ENCODE measurements around the gene CTSD. TPM values are rescaled to one million over a fixed set of nuclear protein-coding genes. Genes with fewer than 3 reads are reported as not detected.

The CTSD gene
- polyA plus RNA-seq, 2 of the 4 experiments (the other 2 are of a cell fraction), result 74.0 to 310 TPM

DNA sequence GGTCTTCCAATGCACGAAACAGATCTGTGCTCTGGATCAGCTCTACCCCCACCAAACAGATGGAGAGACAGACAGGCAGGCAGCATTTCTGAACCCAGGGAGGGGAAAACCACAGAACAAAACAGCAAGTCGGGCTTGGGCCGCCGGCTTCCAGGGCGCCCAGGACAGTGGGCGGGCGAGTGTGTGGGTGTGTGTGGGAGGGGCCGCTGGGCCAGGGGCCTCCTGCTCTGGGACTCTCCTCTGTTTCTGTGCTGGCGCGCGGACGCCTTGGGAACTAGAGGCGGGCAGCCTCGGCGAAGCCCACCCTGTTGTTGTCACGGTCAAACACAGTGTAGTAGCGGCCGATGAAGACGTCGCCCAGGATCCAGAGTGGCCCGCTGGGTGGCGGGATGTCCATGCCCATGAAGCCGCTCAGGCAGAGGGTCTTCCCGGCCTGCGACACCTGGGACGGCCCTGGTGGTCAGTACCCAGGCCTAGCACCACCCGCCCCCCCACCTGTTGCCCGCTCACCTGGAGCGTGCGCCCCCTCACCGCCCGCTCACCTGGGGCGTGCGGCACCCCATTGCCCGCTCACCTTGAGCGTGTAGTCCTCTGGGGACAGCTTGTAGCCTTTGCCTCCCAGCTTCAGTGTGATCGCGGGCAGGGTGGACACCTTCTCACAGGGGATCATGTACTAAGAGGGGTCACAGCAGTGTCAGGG lies 10.3 kb downstream of the CTSD start:
- CTCF ChIA-PET, result interaction anchor here (1.6 kb wide), 2 partner anchors 59 to 79 kb away, joined by 5 to 10 read pairs; no protein-coding TSS in a partner anchor
- TF ChIP-seq CHD2 (IDR thresholded peaks at IDR 0.05; ENCODE audit: low read length, partially characterized antibody) (no peak), ZNF302 (CRISPR knock-in tag; IDR thresholded peaks at IDR 0.05) (no peak)
- TF ChIP-seq, protein P1, sequence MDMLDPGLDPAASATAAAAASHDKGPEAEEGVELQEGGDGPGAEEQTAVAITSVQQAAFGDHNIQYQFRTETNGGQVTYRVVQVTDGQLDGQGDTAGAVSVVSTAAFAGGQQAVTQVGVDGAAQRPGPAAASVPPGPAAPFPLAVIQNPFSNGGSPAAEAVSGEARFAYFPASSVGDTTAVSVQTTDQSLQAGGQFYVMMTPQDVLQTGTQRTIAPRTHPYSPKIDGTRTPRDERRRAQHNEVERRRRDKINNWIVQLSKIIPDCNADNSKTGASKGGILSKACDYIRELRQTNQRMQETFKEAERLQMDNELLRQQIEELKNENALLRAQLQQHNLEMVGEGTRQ (IDR thresholded peaks at IDR 0.05), result no peak
- TF ChIP-seq, protein P2, sequence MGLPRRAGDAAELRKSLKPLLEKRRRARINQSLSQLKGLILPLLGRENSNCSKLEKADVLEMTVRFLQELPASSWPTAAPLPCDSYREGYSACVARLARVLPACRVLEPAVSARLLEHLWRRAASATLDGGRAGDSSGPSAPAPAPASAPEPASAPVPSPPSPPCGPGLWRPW (IDR thresholded peaks at IDR 0.05), result no peak
- Histone ChIP-seq H3K4me1 (peaks cover 32% of the 10 kb centered on the region), H3K4me3 (no peak overlapping the region), H3K9me3 (no peaks in the 10 kb centered on the region), H3K27ac (no peak overlapping the region), H3K4me2 (no peak overlapping the region)
- ATAC-seq (no peak), FAIRE-seq (no peak), DNase-seq (ENCODE audit: low read depth in 1 of 2, low spot score in 1 of 2) (no peak)
- POLR2A ChIA-PET, result no interaction called here
- 96% methylated on average over 28 of the region's 38 CpGs for WGBS (ENCODE audit: missing lambda C conversion rate)

DNA sequence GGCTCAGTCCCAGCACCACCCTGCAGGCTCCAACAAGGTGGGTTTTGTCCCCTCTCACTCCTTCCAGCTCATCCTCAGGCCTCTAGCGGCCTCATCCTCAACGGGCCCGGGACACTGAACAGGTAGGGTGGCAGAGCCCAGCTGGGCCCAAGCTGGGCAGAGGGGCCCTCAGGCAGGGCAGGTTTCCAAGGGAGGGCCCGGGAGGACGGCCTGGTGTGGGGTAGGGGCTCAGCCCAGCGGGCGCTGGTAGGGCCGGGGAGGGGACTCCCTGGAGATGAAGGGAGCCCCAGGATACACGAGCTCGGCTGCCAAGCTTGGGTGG lies 10.9 kb downstream of the CTSD start:
- H3K9me3 ChIP-seq, result no peaks in the 10 kb centered on the region
- peaks cover 32% of the 10 kb centered on the region for H3K4me1 ChIP-seq
- H3K27ac ChIP-seq, result no peak overlapping the region
- no peak overlapping the region for H3K4me3 ChIP-seq
- no peak overlapping the region for H3K4me2 ChIP-seq
- ATAC-seq (no peak), DNase-seq (ENCODE audit: low read depth in 1 of 2, low spot score in 1 of 2) (no peak), FAIRE-seq (no peak)
- POLR2A ChIA-PET, result no interaction called here
- TF ChIP-seq EHMT2 (IDR thresholded peaks at IDR 0.05; ENCODE audit: low read depth) (no peak), EP300 (IDR thresholded peaks at IDR 0.05) (no peak), MYC (IDR thresholded peaks at IDR 0.05; ENCODE audit: borderline replicate concordance, low read length) (no peak), RCOR1 (IDR thresholded peaks at IDR 0.05; ENCODE audit: low read depth, low read length) (no peak), FOSL2 (IDR thresholded peaks at IDR 0.05) (no peak), FOSL2 (CRISPR knock-in tag; IDR thresholded peaks at IDR 0.05) (no peak), ZNF302 (CRISPR knock-in tag; IDR thresholded peaks at IDR 0.05) (no peak), RARB (CRISPR knock-in tag; IDR thresholded peaks at IDR 0.05) (no peak)
- TF ChIP-seq, protein P3, sequence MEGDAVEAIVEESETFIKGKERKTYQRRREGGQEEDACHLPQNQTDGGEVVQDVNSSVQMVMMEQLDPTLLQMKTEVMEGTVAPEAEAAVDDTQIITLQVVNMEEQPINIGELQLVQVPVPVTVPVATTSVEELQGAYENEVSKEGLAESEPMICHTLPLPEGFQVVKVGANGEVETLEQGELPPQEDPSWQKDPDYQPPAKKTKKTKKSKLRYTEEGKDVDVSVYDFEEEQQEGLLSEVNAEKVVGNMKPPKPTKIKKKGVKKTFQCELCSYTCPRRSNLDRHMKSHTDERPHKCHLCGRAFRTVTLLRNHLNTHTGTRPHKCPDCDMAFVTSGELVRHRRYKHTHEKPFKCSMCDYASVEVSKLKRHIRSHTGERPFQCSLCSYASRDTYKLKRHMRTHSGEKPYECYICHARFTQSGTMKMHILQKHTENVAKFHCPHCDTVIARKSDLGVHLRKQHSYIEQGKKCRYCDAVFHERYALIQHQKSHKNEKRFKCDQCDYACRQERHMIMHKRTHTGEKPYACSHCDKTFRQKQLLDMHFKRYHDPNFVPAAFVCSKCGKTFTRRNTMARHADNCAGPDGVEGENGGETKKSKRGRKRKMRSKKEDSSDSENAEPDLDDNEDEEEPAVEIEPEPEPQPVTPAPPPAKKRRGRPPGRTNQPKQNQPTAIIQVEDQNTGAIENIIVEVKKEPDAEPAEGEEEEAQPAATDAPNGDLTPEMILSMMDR (IDR thresholded peaks at IDR 0.05), result no peak
- TF ChIP-seq, protein P4, sequence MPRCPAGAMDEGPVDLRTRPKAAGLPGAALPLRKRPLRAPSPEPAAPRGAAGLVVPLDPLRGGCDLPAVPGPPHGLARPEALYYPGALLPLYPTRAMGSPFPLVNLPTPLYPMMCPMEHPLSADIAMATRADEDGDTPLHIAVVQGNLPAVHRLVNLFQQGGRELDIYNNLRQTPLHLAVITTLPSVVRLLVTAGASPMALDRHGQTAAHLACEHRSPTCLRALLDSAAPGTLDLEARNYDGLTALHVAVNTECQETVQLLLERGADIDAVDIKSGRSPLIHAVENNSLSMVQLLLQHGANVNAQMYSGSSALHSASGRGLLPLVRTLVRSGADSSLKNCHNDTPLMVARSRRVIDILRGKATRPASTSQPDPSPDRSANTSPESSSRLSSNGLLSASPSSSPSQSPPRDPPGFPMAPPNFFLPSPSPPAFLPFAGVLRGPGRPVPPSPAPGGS (IDR thresholded peaks at IDR 0.05), result no peak
- 95% methylated on average over 6 of the region's 10 CpGs for WGBS (ENCODE audit: missing lambda C conversion rate)
- CTCF ChIA-PET, result interaction anchor here (1.6 kb wide), 2 partner anchors 59 to 80 kb away, joined by 5 to 10 read pairs; no protein-coding TSS in a partner anchor

DNA sequence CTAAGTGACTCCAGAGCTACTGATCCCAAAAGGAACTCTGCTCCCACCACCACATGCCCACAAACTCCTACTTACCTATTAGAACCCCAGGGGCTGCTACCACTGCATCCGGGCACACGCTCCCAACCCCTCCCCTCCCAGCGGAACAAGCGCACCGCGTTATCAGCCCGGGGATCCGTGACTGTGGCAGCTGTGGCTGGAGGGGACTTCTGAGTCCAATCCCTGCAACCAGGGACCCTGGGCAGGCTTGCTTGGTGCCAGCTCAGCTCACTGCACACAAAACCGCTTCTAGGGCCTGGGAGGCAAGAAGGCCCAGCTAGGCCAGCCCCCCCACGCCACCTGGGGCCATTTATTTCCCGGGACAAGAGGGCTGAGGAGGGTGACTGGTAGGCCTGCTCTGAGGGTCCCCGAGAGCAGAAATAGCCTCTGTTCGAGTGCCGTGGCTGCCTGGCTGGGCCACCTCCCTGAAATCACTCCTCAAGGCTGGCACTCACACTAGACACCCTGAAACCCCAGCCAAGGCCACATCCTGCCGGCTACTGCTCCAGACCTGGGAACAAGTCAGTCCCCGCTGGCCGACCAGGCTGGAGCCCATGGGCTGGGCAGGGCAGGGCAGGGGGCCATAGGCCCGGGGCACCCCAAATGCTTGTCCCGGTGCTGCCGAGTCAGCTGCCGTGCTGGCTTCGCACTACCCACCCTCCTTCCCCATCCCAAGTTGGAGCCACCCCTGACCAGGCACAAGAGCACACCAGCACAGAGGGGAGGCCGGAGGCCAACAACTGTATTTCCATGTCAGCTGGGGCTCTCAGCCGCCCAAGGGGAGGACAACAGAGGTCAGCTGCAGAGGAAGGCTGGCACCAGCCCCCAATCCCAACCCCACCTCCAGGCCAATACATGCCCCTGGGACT lies 11.5 kb downstream of the CTSD start:
- FAIRE-seq (no peak), ATAC-seq (no peak)
- CTCF ChIA-PET, result interaction anchor here (1.2 to 1.6 kb wide), 5 partner anchors 56 to 80 kb away, joined by 4 to 10 read pairs (median 5); no protein-coding TSS in a partner anchor

More for the DNA sequence above, 11.5 kb downstream of the CTSD start:
- H3K4me3 ChIP-seq, result no peak overlapping the region
- no peak overlapping the region for H3K4me2 ChIP-seq
- TF ChIP-seq CHD2 (IDR thresholded peaks at IDR 0.05; ENCODE audit: low read length, partially characterized antibody), result no peak
- TF ChIP-seq POLR2A (IDR thresholded peaks at IDR 0.05; ENCODE audit: low read length), result no peak
- DNase-seq (ENCODE audit: low read depth in 1 of 2, low spot score in 1 of 2), result no peak
- H3K27ac ChIP-seq, result no peak overlapping the region
- peaks cover 32% of the 10 kb centered on the region for H3K4me1 ChIP-seq
- 96% methylated on average over 12 of the region's 24 CpGs for WGBS (ENCODE audit: missing lambda C conversion rate)
- H3K9me3 ChIP-seq, result no peaks in the 10 kb centered on the region
- POLR2A ChIA-PET, result interaction anchor here (3.2 kb wide), 1 partner anchor 20 kb away, joined by 11 read pairs; no protein-coding TSS in a partner anchor

All from A549 (cell line).